Measurements from ENCODE around the gene ELOVL7.
"Not testable (repeated sequence)": the region's sequence is repeated elsewhere in the genome, so short reads cannot be mapped to it uniquely, and the experiment has no call there.

ELOVL7 gene

GRCh38 chr5:60886158-60886557, 42.1 kb upstream of the ELOVL7 start:
- no peak for TF ChIP-seq CTCF (conservative IDR thresholded peaks at IDR 0.05; ENCODE audit: low read depth, low read length)
- no peak overlapping the region for H3K4me3 ChIP-seq (ENCODE audit: low read depth, low read length)
- DNase-seq (ENCODE audit: low read depth): no peak

- no peak overlapping the region for H3K4me3 ChIP-seq (ENCODE audit: low read depth, low read length)
- DNase-seq (ENCODE audit: low read depth): peak; percentile 48
- TF ChIP-seq CTCF (conservative IDR thresholded peaks at IDR 0.05; ENCODE audit: low read depth, low read length): peak; percentile 62
These were observed 39.2 kb upstream of the ELOVL7 start for GRCh38 chr5:60883229-60883628.

- H3K4me3 ChIP-seq (ENCODE audit: low read depth, low read length): no peak overlapping the region
- TF ChIP-seq CTCF (conservative IDR thresholded peaks at IDR 0.05; ENCODE audit: low read depth, low read length): no peak
These were observed 28.8 kb upstream of the ELOVL7 start for GRCh38 chr5:60872892-60873291.

GRCh38 chr5:60870857-60871256, 26.8 kb upstream of the ELOVL7 start:
- DNase-seq (ENCODE audit: low read depth): no peak
- no peak overlapping the region for H3K4me3 ChIP-seq (ENCODE audit: low read depth, low read length)
- no peak for TF ChIP-seq CTCF (conservative IDR thresholded peaks at IDR 0.05; ENCODE audit: low read depth, low read length)

More at GRCh38 chr5:60872892-60873291, 28.8 kb upstream of the ELOVL7 start:
- no peak for DNase-seq (ENCODE audit: low read depth)

GRCh38 chr5:60860572-60860971, 16.5 kb upstream of the ELOVL7 start:
- H3K4me3 ChIP-seq (ENCODE audit: low read depth, low read length); DNase-seq (ENCODE audit: low read depth): not testable (repeated sequence)

- no peak for TF ChIP-seq CTCF (conservative IDR thresholded peaks at IDR 0.05; ENCODE audit: low read depth, low read length)
- peak; percentile 75 for DNase-seq (ENCODE audit: low read depth)
- H3K4me3 ChIP-seq (ENCODE audit: low read depth, low read length): no peak overlapping the region
These were observed 12.0 kb upstream of the ELOVL7 start for GRCh38 chr5:60856066-60856465.

- TF ChIP-seq CTCF (conservative IDR thresholded peaks at IDR 0.05; ENCODE audit: low read depth, low read length): no peak
- DNase-seq (ENCODE audit: low read depth): no peak
- H3K4me3 ChIP-seq (ENCODE audit: low read depth, low read length): no peak overlapping the region
These were observed 8.9 kb upstream of the ELOVL7 start for GRCh38 chr5:60852940-60853339.

- no peak for TF ChIP-seq CTCF (conservative IDR thresholded peaks at IDR 0.05; ENCODE audit: low read depth, low read length)
- H3K4me3 ChIP-seq (ENCODE audit: low read depth, low read length): no peak overlapping the region
- no peak for DNase-seq (ENCODE audit: low read depth)
These were observed 8.2 kb upstream of the ELOVL7 start for GRCh38 chr5:60852317-60852716.
